Stomach (tissue), 9 donors: ENCODE measurements around the gene SEMA4D. TPM values are rescaled to one million over a fixed set of nuclear protein-coding genes. Genes with fewer than 3 reads are reported as not detected.

Source experiments
- DNase-seq, 2 donors: peaks; one replicate each; pipeline versions ENCODE4 v3.0.0 to v3.0.0-alpha.2; 2013 to 2019
- H3K27ac ChIP-seq, 5 donors: fragments of 200-600 bp in 4 of 5; sonication (generic) in 4 of 5; one replicate each; pipeline ENCODE4 v1.5.1; 2013 to 2019; ENCODE audit warnings: mild to moderate bottlenecking in 1 of 5, moderate library complexity in 1 of 5
- H3K27me3 ChIP-seq, 3 donors: fragments of 200-600 bp; sonication (generic); one replicate each; pipeline ENCODE4 v1.5.1; 2017 to 2019; ENCODE audit warnings: mixed run types in 1 of 3
- H3K36me3 ChIP-seq, 4 donors: fragments of 200-600 bp; sonication (generic); 1 replicate in 3 of 4; 2 replicates in 1 of 4; pipeline ENCODE4 v1.5.1; 2016 to 2019
- H3K4me1 ChIP-seq, 4 donors: fragments of 200-600 bp; sonication (generic); one replicate each; pipeline ENCODE4 v1.5.1; 2016 to 2019
- H3K4me3 ChIP-seq, 4 donors: fragments of 200-600 bp; sonication (generic) in 3 of 4; one replicate each; pipeline ENCODE4 v1.5.1; 2016 to 2019; ENCODE audit warnings: mild to moderate bottlenecking in 1 of 4
- H3K9me3 ChIP-seq, 4 donors: fragments of 200-600 bp; sonication (generic); one replicate each; pipeline ENCODE4 v1.5.1; 2016 to 2019
- CTCF ChIP-seq, 7 experiments: fragments of 450-650 bp in 4 of 7; fragments of 200-600 bp in 3 of 7; sonication (generic) in 3 of 7; IDR thresholded peaks; one replicate each; pipeline ENCODE4 v1.5.1; 2016 to 2019; ENCODE audit warnings: antibody characterized with exemption in 7 of 7, control low read depth in 2 of 7, mild to moderate bottlenecking in 1 of 7
- EP300 ChIP-seq: sonication (generic); formaldehyde crosslinking; IDR thresholded peaks from one replicate; pipeline ENCODE4 v1.6.1; 2017; ENCODE audit warnings: antibody characterized with exemption
- POLR2A ChIP-seq, 4 donors: fragments of 450-650 bp; IDR thresholded peaks; one replicate each; pipeline ENCODE4 v1.6.1; 2016; ENCODE audit warnings: antibody characterized with exemption in 4 of 4, control low read depth in 2 of 4, mild to moderate bottlenecking in 1 of 4, moderate library complexity in 1 of 4
- POLR2AphosphoS5 ChIP-seq, 3 donors: sonication (generic); formaldehyde crosslinking; IDR thresholded peaks; one replicate each; pipeline ENCODE4 v1.6.1; 2016; ENCODE audit warnings: antibody characterized with exemption in 3 of 3
- WGBS, 5 donors: extraction: QIAGEN DNeasy Blood & Tissue Kit in 3 of 5; methylation state at CpG; one replicate each; pipeline versions ENCODE4 v1.1.5 to v1.1.7; 2013 to 2018; 5-methylcytosine and 5-hydroxymethylcytosine counted together
- intact Hi-C: fragments of 100-400 bp; cut with DNase I; formaldehyde crosslinking; loops from one replicate; pipeline ENCODE4 v1.15.1; 2023; ENCODE audit warnings: low total_unique reads
- polyA plus RNA-seq, 3 donors: library from polyadenylated mRNA; stranded (reverse); fragments of 200-250 nt; gene quantifications; one replicate each; pipeline ENCODE4 v1.2.3, GENCODE V29; 2013
- total RNA-seq, 5 donors: library from RNA; depleted of rRNA; stranded (reverse); fragments of >200 nt; gene quantifications; one replicate each; pipeline versions ENCODE4 v1.1.0 to v1.2.3, GENCODE V29; 2014 to 2016
- donor health status: healthy with polysubstance abuse.
- donor health status: Bipolar disorder and iron deficiency.
- donor health status: healthy.

Gene SEMA4D
- total and polyA plus RNA-seq, 8 donors = 4.9 to 43.3 (median 12.5) TPM

- Histone ChIP-seq H3K4me3 (no peak overlapping the region), H3K27ac (peak overlapping the region in 3 of 5 donors; percentile 68 to 77 (median 76)), H3K9me3 (no peaks in the 10 kb centered on the region), H3K27me3 (no peaks in the 10 kb centered on the region), H3K36me3 (peaks cover 69 to 100% (median 97%) of the 10 kb centered on the region in 4 donors), H3K4me1 (peaks cover 29 to 48% (median 37%) of the 10 kb centered on the region in 4 donors)
- DNase-seq = no peak
- WGBS, 5 donors = 89 to 93% (median 91%) methylated on average over 20 of the region's 20 CpGs
- intact Hi-C loops = no loop called here
- TF ChIP-seq CTCF (IDR thresholded peaks at IDR 0.05) = no peak
- TF ChIP-seq EP300 = no peak
- no peak for TF ChIP-seq POLR2AphosphoS5 (IDR thresholded peaks at IDR 0.05)
Observed at GRCh38 chr9:89387197-89387849, 110.6 kb downstream of the SEMA4D start.

- no peak overlapping the region for H3K4me3 ChIP-seq
- peaks cover 68 to 100% (median 97%) of the 10 kb centered on the region in 4 donors for H3K36me3 ChIP-seq
- H3K27ac ChIP-seq = peak overlapping the region in 4 of 5 donors; percentile 29 to 77 (median 72)
- peak in 1 of 2 donors; percentile 92 for DNase-seq
- no peaks in the 10 kb centered on the region for H3K27me3 ChIP-seq
- intact Hi-C loops = no loop called here
- TF ChIP-seq CTCF (IDR thresholded peaks at IDR 0.05) (peak in 1 of 7 experiments; percentile 8), EP300 (no peak), POLR2A (IDR thresholded peaks at IDR 0.05) (no peak), POLR2AphosphoS5 (IDR thresholded peaks at IDR 0.05) (peak in 2 of 3 donors; percentile 28 to 61)
- H3K4me1 ChIP-seq = peaks cover 29 to 46% (median 37%) of the 10 kb centered on the region in 4 donors
- WGBS, 5 donors = 36 to 63% (median 46%) methylated on average over 7 to 11 of the region's 11 CpGs
- H3K9me3 ChIP-seq = no peaks in the 10 kb centered on the region
Observed at GRCh38 chr9:89386797-89387196, 111.1 kb downstream of the SEMA4D start.

- intact Hi-C loops = no loop called here
- H3K4me1 ChIP-seq = peaks cover 24 to 40% (median 33%) of the 10 kb centered on the region in 4 donors
- H3K4me3 ChIP-seq = no peak overlapping the region
- no peaks in the 10 kb centered on the region for H3K27me3 ChIP-seq
- no peaks in the 10 kb centered on the region for H3K9me3 ChIP-seq
- peak overlapping the region in 3 of 5 donors; percentile 29 to 77 (median 76) for H3K27ac ChIP-seq
- no peak for DNase-seq
- H3K36me3 ChIP-seq = peaks cover 66 to 100% (median 97%) of the 10 kb centered on the region in 4 donors
- 93 to 97% (median 96%) methylated on average over 11 of the region's 11 CpGs for WGBS, 5 donors
- TF ChIP-seq CTCF (IDR thresholded peaks at IDR 0.05) = no peak
- TF ChIP-seq POLR2AphosphoS5 (IDR thresholded peaks at IDR 0.05) = no peak
- no peak for TF ChIP-seq EP300
- TF ChIP-seq POLR2A (IDR thresholded peaks at IDR 0.05) = no peak
Observed at GRCh38 chr9:89386206-89386605, 111.7 kb downstream of the SEMA4D start.

GRCh38 chr9:89384783-89385182 is 113.1 kb downstream of the SEMA4D start:
- intact Hi-C loops = no loop called here
- Histone ChIP-seq H3K36me3 (peaks cover 58 to 99% (median 94%) of the 10 kb centered on the region in 4 donors), H3K9me3 (no peaks in the 10 kb centered on the region), H3K27ac (no peak overlapping the region), H3K4me3 (no peak overlapping the region), H3K4me1 (peaks cover 14 to 31% (median 21%) of the 10 kb centered on the region in 4 donors), H3K27me3 (no peaks in the 10 kb centered on the region)
- no peak for DNase-seq
- 92 to 97% (median 96%) methylated on average over 8 to 15 of the region's 15 CpGs for WGBS, 5 donors
- TF ChIP-seq EP300 (no peak), POLR2A (IDR thresholded peaks at IDR 0.05) (no peak), POLR2AphosphoS5 (IDR thresholded peaks at IDR 0.05) (no peak)
